ENCODE measurements around the gene DNM2. TPM values are rescaled to one million over a fixed set of nuclear protein-coding genes. Genes with fewer than 3 reads are reported as not detected.

The DNM2 gene
- total and polyA plus RNA-seq, 2 of the 13 experiments (the other 11 are each of a cell fraction or from before 2014, with no cell fraction given) = 41.7 to 59.8 TPM

DNA sequence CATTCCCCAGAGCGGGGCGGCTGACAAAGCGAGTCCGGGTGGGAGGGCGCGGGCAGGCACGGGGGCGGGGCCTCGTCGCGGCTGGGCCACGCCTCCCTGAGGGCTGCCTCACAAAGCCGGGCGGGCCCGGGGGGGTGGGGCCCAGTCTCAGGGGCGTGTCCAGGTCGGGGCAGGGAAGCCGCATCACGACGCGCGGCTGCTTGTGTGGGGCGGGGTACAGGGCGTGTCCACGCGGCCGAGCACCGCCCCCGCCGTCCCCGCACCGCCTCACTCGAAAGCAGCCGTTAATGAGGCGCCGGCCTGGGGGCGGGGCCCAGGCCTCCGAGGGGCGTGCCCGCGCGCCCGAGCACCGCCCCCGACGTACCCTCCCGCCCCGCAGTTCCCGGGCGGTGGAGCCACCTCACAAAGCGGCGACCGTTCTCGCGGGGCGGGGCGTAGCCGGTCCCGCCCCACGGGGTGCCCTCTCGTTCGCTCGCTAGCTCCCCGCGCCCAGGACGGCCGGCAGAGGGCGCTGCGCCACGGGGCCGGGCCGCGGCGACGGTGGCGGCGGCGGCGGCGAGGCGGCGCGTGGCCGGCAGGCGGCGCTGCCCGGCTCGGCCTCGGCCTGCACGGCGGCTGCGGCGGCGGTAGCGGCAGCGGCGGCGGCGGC, 153.2 kb downstream of the DNM2 start, which contains the start of gene CARM1 (continued):
- TF ChIP-seq MYC (CRISPR knock-in tag; IDR thresholded peaks at IDR 0.05; ENCODE audit: borderline replicate concordance) (no peak; the same call in 1 of the 2 replicates), NFRKB (IDR thresholded peaks at IDR 0.05) (no peak), ZFP36L1 (CRISPR knock-in tag; IDR thresholded peaks at IDR 0.05) (0 out of 2 replicates have a peak, but pooled peaks have one; percentile 43), THRA (CRISPR knock-in tag; IDR thresholded peaks at IDR 0.05; ENCODE audit: borderline replicate concordance) (peak; percentile 25; the same call in 1 of the 2 replicates), TARDBP (CRISPR knock-in tag; IDR thresholded peaks at IDR 0.05) (0 out of 2 replicates have a peak, but pooled peaks have one; percentile 47), ZFP1 (CRISPR knock-in tag; IDR thresholded peaks at IDR 0.05) (no peak), MAX (IDR thresholded peaks at IDR 0.05) (no peak; the same call in 1 of the 2 replicates), E2F5 (CRISPR knock-in tag; conservative IDR thresholded peaks at IDR 0.05) (0 out of 2 replicates have a peak, but pooled peaks have one; percentile 35), ATM (IDR thresholded peaks at IDR 0.05; ENCODE audit: borderline replicate concordance) (no peak), MED1 (CRISPR knock-in tag; IDR thresholded peaks at IDR 0.05) (peak; percentile 43; the same call in 1 of the 2 replicates), CSRNP1 (CRISPR knock-in tag; IDR thresholded peaks at IDR 0.05) (no peak), MNT (IDR thresholded peaks at IDR 0.05) (peak; percentile 15; the same call in 1 of the 2 replicates), GATAD1 (CRISPR knock-in tag; IDR thresholded peaks at IDR 0.05) (peak; percentile 67), HOXA3 (CRISPR knock-in tag; IDR thresholded peaks at IDR 0.05) (peak; percentile 67; the same call in 1 of the 2 replicates), HOMEZ (CRISPR knock-in tag; IDR thresholded peaks at IDR 0.05; ENCODE audit: low read depth) (peak; percentile 64; the same call in 1 of the 2 replicates), RORA (CRISPR knock-in tag; IDR thresholded peaks at IDR 0.05) (no peak), NR2F2 (IDR thresholded peaks at IDR 0.05; ENCODE audit: borderline replicate concordance, low read depth) (no peak), JUN (CRISPR knock-in tag; IDR thresholded peaks at IDR 0.05) (no peak), CENPT (CRISPR knock-in tag; IDR thresholded peaks at IDR 0.05; ENCODE audit: low read depth) (no peak)
- TF ChIP-seq, protein P1, sequence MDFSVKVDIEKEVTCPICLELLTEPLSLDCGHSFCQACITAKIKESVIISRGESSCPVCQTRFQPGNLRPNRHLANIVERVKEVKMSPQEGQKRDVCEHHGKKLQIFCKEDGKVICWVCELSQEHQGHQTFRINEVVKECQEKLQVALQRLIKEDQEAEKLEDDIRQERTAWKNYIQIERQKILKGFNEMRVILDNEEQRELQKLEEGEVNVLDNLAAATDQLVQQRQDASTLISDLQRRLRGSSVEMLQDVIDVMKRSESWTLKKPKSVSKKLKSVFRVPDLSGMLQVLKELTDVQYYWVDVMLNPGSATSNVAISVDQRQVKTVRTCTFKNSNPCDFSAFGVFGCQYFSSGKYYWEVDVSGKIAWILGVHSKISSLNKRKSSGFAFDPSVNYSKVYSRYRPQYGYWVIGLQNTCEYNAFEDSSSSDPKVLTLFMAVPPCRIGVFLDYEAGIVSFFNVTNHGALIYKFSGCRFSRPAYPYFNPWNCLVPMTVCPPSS (IDR thresholded peaks at IDR 0.05) = no peak
- TF ChIP-seq, protein P2, sequence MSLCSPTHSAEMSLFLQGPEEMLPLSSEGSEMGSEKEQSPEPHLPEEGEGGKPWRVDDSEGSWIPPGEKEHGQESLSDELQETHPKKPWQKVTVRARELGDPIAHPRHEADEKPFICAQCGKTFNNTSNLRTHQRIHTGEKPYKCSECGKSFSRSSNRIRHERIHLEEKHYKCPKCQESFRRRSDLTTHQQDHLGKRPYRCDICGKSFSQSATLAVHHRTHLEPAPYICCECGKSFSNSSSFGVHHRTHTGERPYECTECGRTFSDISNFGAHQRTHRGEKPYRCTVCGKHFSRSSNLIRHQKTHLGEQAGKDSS (CRISPR knock-in tag; IDR thresholded peaks at IDR 0.05; ENCODE audit: borderline replicate concordance, low read depth) = no peak

Measured in HepG2 (cell line).